Sigmoid colon (tissue), 4 donors: ENCODE measurements around the gene TBX1.

Source experiments
- CTCF ChIP-seq, 4 experiments: fragments of 450-650 bp in 3 of 4; fragments of 200-600 bp in 1 of 4; IDR thresholded peaks; one replicate each; pipeline ENCODE4 v1.5.1; 2016 to 2019; ENCODE audit warnings: antibody characterized with exemption in 4 of 4, mild to moderate bottlenecking in 3 of 4, moderate library complexity in 2 of 4
- EP300 ChIP-seq, 4 donors: sonication (generic); formaldehyde crosslinking; IDR thresholded peaks; one replicate each; pipeline ENCODE4 v1.6.1; 2017; ENCODE audit warnings: antibody characterized with exemption in 4 of 4
- POLR2A ChIP-seq, 2 donors: fragments of 450-650 bp; IDR thresholded peaks; one replicate each; pipeline ENCODE4 v1.6.1; 2016; ENCODE audit warnings: antibody characterized with exemption in 2 of 2, mild to moderate bottlenecking in 2 of 2, moderate library complexity in 2 of 2
- POLR2AphosphoS5 ChIP-seq, 4 donors: sonication (generic); formaldehyde crosslinking; IDR thresholded peaks; one replicate each; pipeline ENCODE4 v1.6.1; 2017; ENCODE audit warnings: antibody characterized with exemption in 4 of 4

GRCh38 chr22:19766240-19766510, 5.6 kb downstream of the TBX1 start:
- TF ChIP-seq CTCF (IDR thresholded peaks at IDR 0.05): no peak
- no peak for TF ChIP-seq POLR2AphosphoS5 (IDR thresholded peaks at IDR 0.05)
- TF ChIP-seq POLR2A (IDR thresholded peaks at IDR 0.05): no peak
- TF ChIP-seq EP300 (IDR thresholded peaks at IDR 0.05): no peak
